MG63 (cell line): ENCODE data around the gene INF2. TPM values are rescaled to one million over a fixed set of nuclear protein-coding genes. Genes with fewer than 3 reads are reported as not detected.
"Not testable (repeated sequence)": the region's sequence is repeated elsewhere in the genome, so short reads cannot be mapped to it uniquely, and the experiment has no call there.

Experiments
- DNase-seq: peaks from one replicate; pipeline ENCODE4 v3.0.0-alpha.2; 2020
- H3K27me3 ChIP-seq: fragments of 250-450 bp; sonication (Bioruptor Pico); 2 replicates; pipeline ENCODE4 v1.5.1; 2020; ENCODE audit warnings: mild to moderate bottlenecking, moderate library complexity
- H3K36me3 ChIP-seq: fragments of 250-450 bp; sonication (Bioruptor Pico); 2 replicates; pipeline ENCODE4 v1.5.1; 2020; ENCODE audit warnings: mild to moderate bottlenecking, moderate library complexity
- H3K4me3 ChIP-seq: fragments of 250-450 bp; sonication (Bioruptor Pico); 2 replicates; pipeline ENCODE4 v1.5.1; 2020; ENCODE audit warnings: mild to moderate bottlenecking, moderate library complexity
- H3K9me3 ChIP-seq: fragments of 250-450 bp; sonication (Bioruptor Pico); 2 replicates; pipeline ENCODE4 v1.5.1; 2020; ENCODE audit warnings: mild to moderate bottlenecking, moderate library complexity
- total RNA-seq: library from RNA; depleted of rRNA; stranded (reverse); fragments of >200 nt; shearing (Covaris generic); gene quantifications from 2 replicates; pipeline ENCODE4 v1.2.3, GENCODE V29; 2014; ENCODE audit warnings: low replicate concordance

The INF2 gene
- total RNA-seq, 1 experiment from 2014 or later: 31.4 TPM

GRCh38 chr14:104742586-104743455 lies 53.4 kb downstream of the INF2 start:
- Histone ChIP-seq H3K36me3 (no peaks in the 10 kb centered on the region), H3K9me3 (no peaks in the 10 kb centered on the region), H3K4me3 (no peak overlapping the region), H3K27me3 (no peaks in the 10 kb centered on the region)
- DNase-seq: no peak

GRCh38 chr14:104743461-104744380 lies 54.3 kb downstream of the INF2 start:
- Histone ChIP-seq H3K9me3 (no peaks in the 10 kb centered on the region), H3K4me3 (no peak overlapping the region), H3K36me3 (no peaks in the 10 kb centered on the region), H3K27me3 (no peaks in the 10 kb centered on the region)
- peak; percentile 57 for DNase-seq

GRCh38 chr14:104744484-104744883 lies 55.1 kb downstream of the INF2 start:
- Histone ChIP-seq H3K27me3 (no peaks in the 10 kb centered on the region), H3K36me3 (no peaks in the 10 kb centered on the region), H3K9me3 (no peaks in the 10 kb centered on the region), H3K4me3 (no peak overlapping the region)
- DNase-seq: no peak

GRCh38 chr14:104745431-104745830 lies 56.0 kb downstream of the INF2 start:
- Histone ChIP-seq H3K9me3 (no peaks in the 10 kb centered on the region), H3K27me3 (no peaks in the 10 kb centered on the region), H3K4me3 (no peak overlapping the region), H3K36me3 (no peaks in the 10 kb centered on the region)
- no peak for DNase-seq

- H3K4me3 ChIP-seq: no peak overlapping the region
- H3K27me3 ChIP-seq: no peaks in the 10 kb centered on the region
- no peaks in the 10 kb centered on the region for H3K36me3 ChIP-seq
- H3K9me3 ChIP-seq: no peaks in the 10 kb centered on the region
- no peak for DNase-seq
Observed at GRCh38 chr14:104746071-104746545, 56.7 kb downstream of the INF2 start.

GRCh38 chr14:104746934-104747481 lies 57.6 kb downstream of the INF2 start:
- no peaks in the 10 kb centered on the region for H3K36me3 ChIP-seq
- no peaks in the 10 kb centered on the region for H3K27me3 ChIP-seq
- no peak overlapping the region for H3K4me3 ChIP-seq
- DNase-seq: peak; percentile 67
- no peaks in the 10 kb centered on the region for H3K9me3 ChIP-seq

GRCh38 chr14:104747876-104748275 lies 58.5 kb downstream of the INF2 start:
- Histone ChIP-seq H3K27me3 (no peaks in the 10 kb centered on the region), H3K36me3 (no peaks in the 10 kb centered on the region), H3K9me3 (no peaks in the 10 kb centered on the region), H3K4me3 (no peak overlapping the region)
- DNase-seq: no peak

GRCh38 chr14:104749111-104749649 lies 59.8 kb downstream of the INF2 start:
- Histone ChIP-seq H3K9me3 (no peaks in the 10 kb centered on the region), H3K27me3 (no peaks in the 10 kb centered on the region), H3K36me3 (no peaks in the 10 kb centered on the region; the same call in 1 of the 2 replicates), H3K4me3 (no peak overlapping the region)
- peak; percentile 90 for DNase-seq

GRCh38 chr14:104750056-104750752 lies 60.8 kb downstream of the INF2 start:
- Histone ChIP-seq H3K9me3 (no peaks in the 10 kb centered on the region), H3K4me3 (no peak overlapping the region), H3K36me3 (no peaks in the 10 kb centered on the region; the same call in none of the 2 replicates), H3K27me3 (no peaks in the 10 kb centered on the region)
- peak; percentile 75 for DNase-seq

- H3K36me3 ChIP-seq, DNase-seq, H3K9me3 ChIP-seq, H3K27me3 ChIP-seq, H3K4me3 ChIP-seq: not testable (repeated sequence)
Observed at GRCh38 chr14:104750753-104751057, 61.3 kb downstream of the INF2 start.

- Histone ChIP-seq H3K9me3 (no peaks in the 10 kb centered on the region), H3K27me3 (no peaks in the 10 kb centered on the region), H3K36me3 (peaks cover 10% of the 10 kb centered on the region), H3K4me3 (peak overlapping the region; percentile 76)
- no peak for DNase-seq
Observed at GRCh38 chr14:104751539-104752422, 62.4 kb downstream of the INF2 start.

- H3K9me3 ChIP-seq: no peaks in the 10 kb centered on the region
- no peak for DNase-seq
- no peaks in the 10 kb centered on the region for H3K27me3 ChIP-seq
- peaks cover 15% of the 10 kb centered on the region for H3K36me3 ChIP-seq
- peak overlapping the region; percentile 76 for H3K4me3 ChIP-seq
Observed at GRCh38 chr14:104752423-104752734, 63.0 kb downstream of the INF2 start.

- Histone ChIP-seq H3K36me3 (peaks cover 15% of the 10 kb centered on the region), H3K4me3 (peak within 1 kb of the TSS; percentile 76), H3K27me3 (no peaks in the 10 kb centered on the region), H3K9me3 (no peaks in the 10 kb centered on the region)
- DNase-seq: peak; percentile 97
Observed at GRCh38 chr14:104752735-104753527, 63.5 kb downstream of the INF2 start, which contains the start of gene SIVA1. Gene SIVA1 (plus strand): TSS chr14:104753147. CDS start chr14:104753202, 55 bp downstream.

GRCh38 chr14:104753528-104754212 lies 64.3 kb downstream of the INF2 start:
- H3K4me3 ChIP-seq: peak overlapping the region; percentile 76
- no peaks in the 10 kb centered on the region for H3K27me3 ChIP-seq
- no peaks in the 10 kb centered on the region for H3K9me3 ChIP-seq
- H3K36me3 ChIP-seq: peaks cover 15% of the 10 kb centered on the region
- DNase-seq: no peak
